ENCODE results near the gene FBLN2. TPM values are rescaled to one million over a fixed set of nuclear protein-coding genes. Genes with fewer than 3 reads are reported as not detected.

The FBLN2 gene
- total and polyA plus RNA-seq, 2 of the 13 experiments (the other 11 are each of a cell fraction or from before 2014, with no cell fraction given) = not detected

GRCh38 chr3:13626915-13627460, 78.1 kb downstream of the FBLN2 start (continued):
- TF ChIP-seq, protein P1, sequence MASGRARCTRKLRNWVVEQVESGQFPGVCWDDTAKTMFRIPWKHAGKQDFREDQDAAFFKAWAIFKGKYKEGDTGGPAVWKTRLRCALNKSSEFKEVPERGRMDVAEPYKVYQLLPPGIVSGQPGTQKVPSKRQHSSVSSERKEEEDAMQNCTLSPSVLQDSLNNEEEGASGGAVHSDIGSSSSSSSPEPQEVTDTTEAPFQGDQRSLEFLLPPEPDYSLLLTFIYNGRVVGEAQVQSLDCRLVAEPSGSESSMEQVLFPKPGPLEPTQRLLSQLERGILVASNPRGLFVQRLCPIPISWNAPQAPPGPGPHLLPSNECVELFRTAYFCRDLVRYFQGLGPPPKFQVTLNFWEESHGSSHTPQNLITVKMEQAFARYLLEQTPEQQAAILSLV (CRISPR knock-in tag; IDR thresholded peaks at IDR 0.05; ENCODE audit: borderline replicate concordance) = no peak
- TF ChIP-seq TAF1 (CRISPR knock-in tag; IDR thresholded peaks at IDR 0.05) (no peak), ZBTB7B (CRISPR knock-in tag; IDR thresholded peaks at IDR 0.05) (no peak), ERF (CRISPR knock-in tag; IDR thresholded peaks at IDR 0.05) (no peak), KAT7 (CRISPR knock-in tag; IDR thresholded peaks at IDR 0.05; ENCODE audit: borderline replicate concordance) (no peak)

- Histone ChIP-seq H4K20me1 (ENCODE audit: insufficient read depth, low read length) (0 out of 2 replicates have a peak, but pooled peaks cover under 1% of the 10 kb centered on the region), H3K4me1 (ENCODE audit: insufficient read depth, low read length) (peaks cover 19% of the 10 kb centered on the region), H3K27me3 (ENCODE audit: control insufficient read depth in 1 of 2, insufficient read depth in 2 of 2, low read length in 2 of 2) (peaks cover 12 to 52% of the 10 kb centered on the region in 2 experiments; a peak in 4 of 5 replicates), H3K9me3 (ENCODE audit: low read length) (no peaks in the 10 kb centered on the region), H3K4me3 (replicated peaks in 1 of 3; ENCODE audit: insufficient read depth in 1 of 3, low read depth in 2 of 3, low read length in 3 of 3) (no peak overlapping the region), H3K36me3 (replicated peaks in 1 of 2; ENCODE audit: control insufficient read depth in 1 of 2, insufficient read depth in 2 of 2, low read length in 2 of 2) (no peaks in the 10 kb centered on the region), H3K4me2 (ENCODE audit: low read depth, low read length) (no peak overlapping the region), H3K27ac (ENCODE audit: extremely low read length, insufficient read depth, low read length) (no peak overlapping the region), H3K9ac (ENCODE audit: insufficient read depth, low read depth, low read length) (no peak overlapping the region), H3K79me2 (ENCODE audit: insufficient read depth, low read length) (no peaks in the 10 kb centered on the region), H2AFZ (ENCODE audit: low read length) (no peak overlapping the region)
- no TSS peak for BruUV-seq (replicated peaks)
- ATAC-seq = no peak
- intact Hi-C loops (cut with micrococcal nuclease; ENCODE audit: unreplicated experiment) (no loop called here), in situ Hi-C loops (cut with HindIII; ENCODE audit: extremely low pct_ligation_motif_present, low pct_unique_long_range_greater_than_20kb) (no loop called here)
- 44% methylated on average over 3 of the region's 9 CpGs for WGBS (ENCODE audit: low lambda C conversion rate)
- CTCF ChIA-PET (ENCODE audit: low intra/inter-chr PET ratio, low total read pairs) = no interaction called here
- no peak for DNase-seq (ENCODE audit: low spot score)
- FAIRE-seq = no peak
- POLR2A ChIA-PET = no interaction called here
- no peak for TF ChIP-seq KLF6 (CRISPR knock-in tag; IDR thresholded peaks at IDR 0.05)
- TF ChIP-seq TSC22D2 (CRISPR knock-in tag; IDR thresholded peaks at IDR 0.05; ENCODE audit: borderline replicate concordance) = no peak
- TF ChIP-seq SMARCE1 (IDR thresholded peaks at IDR 0.05; ENCODE audit: borderline replicate concordance) = no peak
- no peak for TF ChIP-seq ZNF687 (CRISPR knock-in tag; IDR thresholded peaks at IDR 0.05)
- no peak for TF ChIP-seq ZNF281 (CRISPR knock-in tag; IDR thresholded peaks at IDR 0.05; ENCODE audit: borderline replicate concordance)
- no peak for TF ChIP-seq ZNF616 (CRISPR knock-in tag; IDR thresholded peaks at IDR 0.05; ENCODE audit: low read depth)
- no peak for TF ChIP-seq POGZ (CRISPR knock-in tag; IDR thresholded peaks at IDR 0.05)
- no peak for TF ChIP-seq MAX (IDR thresholded peaks at IDR 0.05)
- TF ChIP-seq SSRP1 (CRISPR knock-in tag; IDR thresholded peaks at IDR 0.05) = no peak
- no peak for TF ChIP-seq PLRG1 (conservative IDR thresholded peaks at IDR 0.05)
Measured at GRCh38 chr3:13627681-13628080, 78.8 kb downstream of the FBLN2 start.

All from HepG2 (cell line).